Uterus (tissue), 2 donors: Measurements from ENCODE around the gene STX10.
"Not testable (repeated sequence)": the region's sequence is repeated elsewhere in the genome, so short reads cannot be mapped to it uniquely, and the experiment has no call there.

Source experiments
- CTCF ChIP-seq, 4 experiments: fragments of 200-600 bp in 2 of 4; fragments of 450-650 bp in 2 of 4; sonication (generic) in 2 of 4; IDR thresholded peaks; one replicate each; pipeline ENCODE4 v1.5.1; 2016 to 2019; ENCODE audit warnings: antibody characterized with exemption in 4 of 4, mild to moderate bottlenecking in 2 of 4, moderate library complexity in 1 of 4
- POLR2A ChIP-seq, 2 donors: fragments of 450-650 bp; IDR thresholded peaks; one replicate each; pipeline ENCODE4 v1.6.1; 2016; ENCODE audit warnings: antibody characterized with exemption in 2 of 2, mild to moderate bottlenecking in 1 of 2, moderate library complexity in 1 of 2

GRCh38 chr19:13184926-13185325 is 34.8 kb upstream of the STX10 start:
- not testable (repeated sequence) for TF ChIP-seq CTCF, POLR2A (IDR thresholded peaks at IDR 0.05)
